ENCODE results near the gene MYB.

DNA sequence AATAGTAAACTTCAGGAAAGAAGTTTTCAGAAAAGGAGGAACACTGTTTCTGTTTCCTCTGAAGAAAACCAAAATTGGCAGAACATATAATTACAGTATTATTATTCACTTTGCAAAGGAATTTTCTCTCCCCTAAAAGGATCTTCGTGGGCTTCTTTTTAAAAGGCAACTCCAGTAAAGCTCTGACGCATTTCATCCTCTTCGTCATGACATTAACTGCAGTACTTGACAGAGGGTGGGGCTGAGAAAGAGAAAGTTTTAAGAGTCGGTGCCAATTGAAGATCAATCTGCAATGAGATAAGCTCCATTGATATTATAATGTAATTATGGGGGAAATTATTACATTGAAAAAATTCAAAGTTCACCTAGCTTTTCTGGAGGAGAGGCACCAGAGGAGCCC lies 75.8 kb downstream of the MYB start:
- no peak for TF ChIP-seq POLR2A (IDR thresholded peaks at IDR 0.05; ENCODE audit: low read depth, low read length)
- no peak for TF ChIP-seq POLR2AphosphoS5 (IDR thresholded peaks at IDR 0.05; ENCODE audit: low read depth, low read length)
- TF ChIP-seq PAX5 (IDR thresholded peaks at IDR 0.05; ENCODE audit: insufficient read depth, low read length, severe bottlenecking): no peak
- TF ChIP-seq TAF1 (IDR thresholded peaks at IDR 0.05; ENCODE audit: low read depth, low read length): no peak
